GM15510 (cell line): Measurements from ENCODE around the gene DISC1.

ENCODE experiments used
- POLR2A ChIP-seq: IDR thresholded peaks from 3 replicates; pipeline ENCODE4 v1.6.1; 2011; ENCODE audit warnings: borderline replicate concordance; ENCODE audit not compliant: insufficient read length; ENCODE audit errors: extremely low read depth

The DISC1 gene

GRCh38 chr1:231855926-231856325 lies 229.3 kb downstream of the DISC1 start:
- TF ChIP-seq POLR2A = no peak

- TF ChIP-seq POLR2A = no peak
Observed at GRCh38 chr1:231856426-231856825, 229.8 kb downstream of the DISC1 start.

GRCh38 chr1:231856894-231857293 lies 230.3 kb downstream of the DISC1 start:
- no peak for TF ChIP-seq POLR2A

- no peak for TF ChIP-seq POLR2A
Observed at GRCh38 chr1:231857609-231858135, 231.1 kb downstream of the DISC1 start.

GRCh38 chr1:231860221-231861088 lies 233.9 kb downstream of the DISC1 start:
- no peak for TF ChIP-seq POLR2A

- TF ChIP-seq POLR2A = no peak
Observed at GRCh38 chr1:231861541-231862481, 235.2 kb downstream of the DISC1 start.

- no peak for TF ChIP-seq POLR2A
Observed at GRCh38 chr1:231862611-231863010, 236.0 kb downstream of the DISC1 start.

- no peak for TF ChIP-seq POLR2A
Observed at GRCh38 chr1:231865331-231865730, 238.7 kb downstream of the DISC1 start.

- TF ChIP-seq POLR2A = no peak
Observed at GRCh38 chr1:231866392-231867331, 240.1 kb downstream of the DISC1 start.

GRCh38 chr1:231867607-231868006 lies 241.0 kb downstream of the DISC1 start:
- no peak for TF ChIP-seq POLR2A

GRCh38 chr1:231869364-231869763 lies 242.8 kb downstream of the DISC1 start:
- no peak for TF ChIP-seq POLR2A

- no peak for TF ChIP-seq POLR2A
Observed at GRCh38 chr1:231871471-231871870, 244.9 kb downstream of the DISC1 start.

GRCh38 chr1:231871878-231872277 lies 245.3 kb downstream of the DISC1 start:
- TF ChIP-seq POLR2A = no peak

GRCh38 chr1:231872461-231872910 lies 245.9 kb downstream of the DISC1 start:
- TF ChIP-seq POLR2A = no peak
